Right atrium auricular region (tissue), 2 donors: ENCODE measurements around the gene EYA4. TPM values are rescaled to one million over a fixed set of nuclear protein-coding genes. Genes with fewer than 3 reads are reported as not detected.

Experiments
- DNase-seq: peaks from one replicate; pipeline ENCODE4 v3.0.0-alpha.2; 2019; ENCODE audit warnings: low spot score
- H3K27ac ChIP-seq, 2 donors: fragments of 200-600 bp; sonication (generic); 1 replicate in 1 of 2; 2 replicates in 1 of 2; pipeline ENCODE4 v1.5.1; 2016 to 2019
- H3K27me3 ChIP-seq, 2 donors: fragments of 200-600 bp; sonication (generic); one replicate each; pipeline versions ENCODE4 v1.5.1 to v1.6.0; 2017 to 2019
- H3K36me3 ChIP-seq: fragments of 200-600 bp; sonication (generic); one replicate; pipeline ENCODE4 v1.5.1; 2016
- H3K4me1 ChIP-seq, 2 donors: fragments of 200-600 bp; sonication (generic); one replicate each; pipeline versions ENCODE4 v1.5.1 to v1.6.0; 2017 to 2019
- H3K4me3 ChIP-seq, 2 donors: fragments of 200-600 bp; sonication (generic); 1 replicate in 1 of 2; 2 replicates in 1 of 2; pipeline ENCODE4 v1.5.1; 2017 to 2019; ENCODE audit warnings: mild to moderate bottlenecking in 1 of 2, moderate library complexity in 1 of 2
- H3K9me3 ChIP-seq, 2 donors: fragments of 200-600 bp; sonication (generic); one replicate each; pipeline ENCODE4 v1.5.1; 2019
- total RNA-seq, 2 donors: library from RNA; depleted of rRNA; stranded (reverse); fragments of >200 nt; gene quantifications; one replicate each; pipeline ENCODE4 v1.1.0, GENCODE V29; 2016
- TF ChIP-seq, protein P1 (sequence below), 2 donors: fragments of 200-600 bp; sonication (generic); IDR thresholded peaks; one replicate each; pipeline ENCODE4 v1.5.1; 2019; ENCODE audit warnings: antibody characterized with exemption in 2 of 2

EYA4 gene
- total RNA-seq, 2 donors from 2014 or later = 16.2 to 24.2 TPM

DNA sequence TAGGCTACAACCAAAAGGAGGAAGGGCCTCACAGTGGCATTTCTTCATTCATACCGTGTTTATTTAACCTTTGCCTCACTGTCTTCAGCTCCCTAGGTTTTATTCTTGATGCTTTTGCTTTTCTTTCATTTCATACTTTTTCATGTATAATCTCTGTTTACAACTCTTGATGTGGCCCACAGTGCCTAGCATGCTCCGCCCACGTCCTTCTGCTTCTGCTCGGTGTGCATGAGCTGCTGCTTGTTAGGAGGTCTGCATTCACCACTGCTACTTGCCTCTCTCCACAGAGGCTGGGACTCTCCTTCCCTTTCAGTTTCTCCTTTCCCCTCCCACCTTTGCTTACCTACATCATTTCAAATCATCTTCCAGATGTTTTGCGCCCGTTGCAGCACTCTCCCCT is 147.6 kb downstream of the EYA4 start:
- Histone ChIP-seq H3K4me3 (no peak overlapping the region), H3K27ac (no peak overlapping the region), H3K9me3 (no peaks in the 10 kb centered on the region), H3K36me3 (no peaks in the 10 kb centered on the region), H3K27me3 (no peaks in the 10 kb centered on the region), H3K4me1 (peaks cover 0 to 7% of the 10 kb centered on the region in 2 donors)
- DNase-seq = no peak
- TF ChIP-seq, protein P1, sequence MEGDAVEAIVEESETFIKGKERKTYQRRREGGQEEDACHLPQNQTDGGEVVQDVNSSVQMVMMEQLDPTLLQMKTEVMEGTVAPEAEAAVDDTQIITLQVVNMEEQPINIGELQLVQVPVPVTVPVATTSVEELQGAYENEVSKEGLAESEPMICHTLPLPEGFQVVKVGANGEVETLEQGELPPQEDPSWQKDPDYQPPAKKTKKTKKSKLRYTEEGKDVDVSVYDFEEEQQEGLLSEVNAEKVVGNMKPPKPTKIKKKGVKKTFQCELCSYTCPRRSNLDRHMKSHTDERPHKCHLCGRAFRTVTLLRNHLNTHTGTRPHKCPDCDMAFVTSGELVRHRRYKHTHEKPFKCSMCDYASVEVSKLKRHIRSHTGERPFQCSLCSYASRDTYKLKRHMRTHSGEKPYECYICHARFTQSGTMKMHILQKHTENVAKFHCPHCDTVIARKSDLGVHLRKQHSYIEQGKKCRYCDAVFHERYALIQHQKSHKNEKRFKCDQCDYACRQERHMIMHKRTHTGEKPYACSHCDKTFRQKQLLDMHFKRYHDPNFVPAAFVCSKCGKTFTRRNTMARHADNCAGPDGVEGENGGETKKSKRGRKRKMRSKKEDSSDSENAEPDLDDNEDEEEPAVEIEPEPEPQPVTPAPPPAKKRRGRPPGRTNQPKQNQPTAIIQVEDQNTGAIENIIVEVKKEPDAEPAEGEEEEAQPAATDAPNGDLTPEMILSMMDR (IDR thresholded peaks at IDR 0.05) = no peak

DNA sequence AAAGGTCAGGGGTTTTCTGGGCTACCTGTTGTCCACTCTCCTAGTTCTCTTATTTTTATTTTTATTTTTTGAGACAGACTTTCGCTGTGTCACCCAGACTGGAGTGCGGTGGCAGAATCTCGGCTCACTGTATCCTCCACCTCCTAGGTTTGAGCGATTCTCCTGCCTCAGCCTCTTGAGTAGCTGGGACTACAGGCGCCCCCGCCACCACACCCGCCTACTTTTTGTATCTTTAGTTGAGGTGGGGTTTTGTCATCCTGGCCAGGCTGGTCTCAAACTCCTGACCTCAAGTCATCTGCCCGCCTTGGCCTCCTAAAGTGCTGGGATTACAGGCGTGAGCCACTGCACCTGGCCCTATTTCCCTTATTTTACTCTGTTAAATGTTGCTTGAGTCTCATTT is 149.0 kb downstream of the EYA4 start:
- no peak for DNase-seq
- TF ChIP-seq, protein P1 (IDR thresholded peaks at IDR 0.05) = no peak
- no peak overlapping the region for H3K4me3 ChIP-seq
- H3K27ac ChIP-seq = no peak overlapping the region
- no peaks in the 10 kb centered on the region for H3K36me3 ChIP-seq
- H3K9me3 ChIP-seq = no peaks in the 10 kb centered on the region
- peaks cover 0 to 7% of the 10 kb centered on the region in 2 donors for H3K4me1 ChIP-seq
- H3K27me3 ChIP-seq = no peaks in the 10 kb centered on the region

DNA sequence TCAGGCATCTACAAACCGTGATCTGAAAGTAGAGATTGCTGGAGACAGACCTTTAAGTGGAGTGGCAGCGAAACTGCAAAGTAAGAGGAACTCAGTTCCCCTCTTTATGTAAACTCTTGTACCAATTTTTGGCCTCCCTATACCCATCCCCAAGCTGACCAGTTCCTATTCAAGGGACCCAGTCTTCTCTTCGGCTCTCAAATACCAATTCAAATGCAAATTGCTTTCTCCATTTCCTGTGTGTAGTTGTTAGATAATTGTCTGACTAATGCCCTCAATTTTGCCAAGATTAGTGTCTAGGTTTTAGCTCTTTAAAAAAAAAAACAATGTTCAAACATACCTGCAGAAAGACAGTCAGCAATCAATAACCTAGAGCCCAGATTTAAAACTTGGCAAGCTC is 150.9 kb downstream of the EYA4 start:
- TF ChIP-seq, protein P1 (IDR thresholded peaks at IDR 0.05) = no peak
- Histone ChIP-seq H3K4me3 (no peak overlapping the region), H3K27me3 (no peaks in the 10 kb centered on the region), H3K27ac (no peak overlapping the region), H3K4me1 (peaks cover 0 to 7% of the 10 kb centered on the region in 2 donors), H3K36me3 (no peaks in the 10 kb centered on the region), H3K9me3 (no peaks in the 10 kb centered on the region)
- no peak for DNase-seq

DNA sequence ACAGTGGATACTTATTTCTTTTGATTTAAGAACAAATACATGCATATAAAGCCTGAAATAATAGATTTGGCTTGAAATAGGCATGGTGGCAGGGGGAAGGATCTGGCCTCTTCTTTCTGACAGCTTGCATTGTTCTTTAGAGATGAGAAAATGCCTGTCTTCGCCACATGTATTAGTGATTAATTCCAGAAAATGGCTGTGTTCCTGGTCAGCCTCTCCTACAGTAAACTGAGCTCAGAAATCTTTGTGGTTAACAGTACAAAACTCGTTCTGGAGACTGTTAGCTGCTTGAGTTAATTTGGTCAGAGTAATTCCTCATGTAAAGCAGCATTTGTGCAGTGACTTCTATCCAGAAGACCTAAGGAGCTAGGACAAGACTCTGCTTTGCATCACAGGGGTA is 151.5 kb downstream of the EYA4 start:
- Histone ChIP-seq H3K27ac (no peak overlapping the region), H3K4me3 (no peak overlapping the region), H3K4me1 (peaks cover 0 to 7% of the 10 kb centered on the region in 2 donors), H3K9me3 (no peaks in the 10 kb centered on the region), H3K27me3 (no peaks in the 10 kb centered on the region), H3K36me3 (no peaks in the 10 kb centered on the region)
- TF ChIP-seq, protein P1 (IDR thresholded peaks at IDR 0.05) = no peak
- no peak for DNase-seq

DNA sequence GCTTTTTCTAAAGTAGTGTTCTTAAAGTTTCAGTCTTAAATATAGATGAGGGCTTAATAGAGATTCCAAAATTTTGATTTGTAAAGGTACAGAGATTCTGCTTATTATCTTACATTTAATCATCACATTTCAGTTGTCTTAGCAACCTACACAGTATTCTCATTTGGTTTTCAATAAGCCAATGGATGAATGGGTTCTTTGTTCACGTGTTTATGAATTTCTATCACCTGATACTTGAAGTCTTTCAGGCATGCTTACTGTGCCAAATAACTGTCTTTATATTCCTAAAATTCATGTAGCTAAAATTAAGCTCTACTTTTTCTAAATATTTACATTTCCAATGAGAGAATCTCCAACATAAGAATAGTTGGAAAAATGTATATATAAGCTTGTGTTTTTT is 152.7 kb downstream of the EYA4 start:
- Histone ChIP-seq H3K27me3 (no peaks in the 10 kb centered on the region), H3K27ac (no peak overlapping the region), H3K9me3 (no peaks in the 10 kb centered on the region), H3K4me1 (peaks cover 0 to 5% of the 10 kb centered on the region in 2 donors), H3K4me3 (no peak overlapping the region), H3K36me3 (no peaks in the 10 kb centered on the region)
- TF ChIP-seq, protein P1 (IDR thresholded peaks at IDR 0.05) = no peak
- no peak for DNase-seq

DNA sequence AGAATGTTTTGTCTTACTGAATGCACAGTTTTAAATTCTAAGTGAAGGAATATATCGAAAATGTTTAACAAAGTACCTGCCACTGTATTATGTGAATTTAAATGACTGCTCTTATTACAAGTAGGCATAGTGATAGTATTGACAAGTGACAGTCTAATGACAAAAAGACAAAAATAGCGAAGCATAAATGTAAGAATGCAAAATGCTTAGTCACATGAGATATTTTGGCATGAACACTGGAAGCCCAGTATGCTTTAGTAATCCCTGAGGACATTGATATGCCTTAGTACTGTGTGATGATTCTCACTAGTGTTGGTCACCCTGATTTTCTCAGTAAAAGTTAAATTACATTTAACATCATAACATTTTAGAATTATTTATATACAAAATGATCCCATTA is 153.5 kb downstream of the EYA4 start:
- H3K27ac ChIP-seq = no peak overlapping the region

More for the DNA sequence above, 153.5 kb downstream of the EYA4 start:
- H3K36me3 ChIP-seq = no peaks in the 10 kb centered on the region
- H3K9me3 ChIP-seq = no peaks in the 10 kb centered on the region
- no peak overlapping the region for H3K4me3 ChIP-seq
- TF ChIP-seq, protein P1 (IDR thresholded peaks at IDR 0.05) = no peak
- H3K4me1 ChIP-seq = no peaks in the 10 kb centered on the region
- H3K27me3 ChIP-seq = no peaks in the 10 kb centered on the region
- DNase-seq = no peak
